ENCODE results near the gene SNRK.

Gene SNRK

GRCh38 chr3:43309372-43310305 is 23.3 kb downstream of the SNRK start:
- no peak for DNase-seq

DNA sequence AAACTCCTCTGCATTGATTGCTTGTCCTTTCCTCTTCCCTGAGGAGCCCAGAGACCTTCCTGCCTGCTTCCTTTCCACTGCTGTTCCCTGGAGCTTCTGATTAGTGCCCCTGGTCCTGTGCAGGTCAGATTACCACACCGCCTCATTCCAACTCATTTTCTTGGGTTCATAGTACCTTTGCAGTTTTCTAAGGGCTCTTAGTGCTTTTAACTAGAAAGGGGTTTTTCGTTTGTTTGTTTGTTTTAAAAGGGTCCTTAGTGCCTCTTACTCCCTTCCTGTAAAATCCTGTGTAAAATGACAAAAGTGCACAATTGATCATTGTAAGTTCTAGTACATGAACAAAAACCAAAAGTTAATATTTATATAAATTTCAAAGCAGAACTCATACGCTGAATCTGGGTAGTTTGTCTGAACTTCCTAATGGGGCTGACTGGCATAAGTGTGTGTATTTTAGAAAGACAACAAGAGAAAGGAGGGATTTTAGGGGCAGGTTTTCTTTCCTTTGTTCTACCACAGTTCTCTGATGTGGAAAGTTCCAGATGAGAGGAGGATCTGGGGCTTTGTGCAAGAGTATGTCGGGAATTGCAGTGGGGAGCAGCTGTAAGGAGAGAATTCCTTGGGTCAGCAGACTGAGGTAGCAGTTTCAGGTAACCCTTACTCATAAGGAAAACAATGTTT is 30.6 kb downstream of the SNRK start:
- no peak for DNase-seq

DNA sequence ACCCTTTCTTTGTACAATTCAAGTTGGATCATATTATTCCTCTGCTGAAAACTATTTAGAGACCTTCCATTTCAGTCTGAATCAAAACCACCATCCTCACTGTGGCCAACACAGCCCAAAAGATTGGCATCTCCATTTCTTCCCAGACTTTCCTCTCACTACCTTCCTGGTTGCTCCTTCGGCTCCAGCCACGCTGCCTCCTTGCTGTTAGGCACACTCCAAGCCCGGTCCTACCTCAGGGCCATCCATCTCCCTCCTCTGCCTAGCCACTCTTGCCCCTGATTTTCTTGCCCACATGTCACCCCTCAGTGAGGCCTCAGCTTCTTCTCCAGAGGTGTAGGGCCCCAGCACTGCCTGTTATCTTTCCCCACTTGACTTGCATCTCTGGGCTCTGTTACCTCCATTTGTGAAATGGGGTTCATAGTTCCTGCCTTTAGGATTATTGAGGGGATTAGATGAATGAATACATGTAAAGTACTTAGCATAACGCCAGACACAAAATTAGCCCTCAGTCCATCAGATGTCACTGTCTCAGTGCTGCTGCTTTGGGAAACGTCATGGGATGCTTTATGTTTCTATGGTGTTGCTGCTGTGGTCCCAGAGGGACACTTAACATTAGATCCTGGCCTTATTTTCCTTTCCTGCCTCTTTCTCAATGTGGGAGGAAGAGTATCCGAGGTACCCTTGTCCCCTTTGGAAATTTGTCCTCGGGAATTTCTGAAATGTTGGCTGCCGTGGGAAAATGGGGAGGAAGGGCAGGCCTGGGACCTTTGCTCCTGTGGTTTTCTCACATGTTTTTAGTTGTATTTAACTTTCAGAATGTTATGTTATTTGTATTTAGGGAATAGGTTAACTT is 31.3 kb downstream of the SNRK start:
- no peak for DNase-seq

- DNase-seq: no peak
Measured at GRCh38 chr3:43319376-43319775, 33.0 kb downstream of the SNRK start.

DNA sequence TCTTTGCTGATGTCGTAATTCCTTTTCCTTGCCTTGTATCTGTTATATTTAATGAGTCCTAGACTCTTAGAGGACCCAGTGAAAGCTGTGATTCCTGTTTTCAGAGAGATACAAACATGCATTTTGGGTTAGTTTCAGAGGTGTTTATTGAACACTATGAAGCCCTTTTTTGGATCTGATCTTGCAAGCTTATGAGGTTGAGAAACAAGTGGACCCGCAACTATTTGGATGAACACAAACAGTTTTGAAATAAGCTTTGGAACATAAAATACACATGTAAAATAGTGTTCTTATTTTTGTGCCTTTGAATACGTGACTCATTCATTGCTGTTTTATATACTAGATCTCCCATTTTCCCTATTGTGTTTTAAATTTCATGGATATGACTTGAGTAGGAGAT is 33.5 kb downstream of the SNRK start:
- DNase-seq: no peak

GRCh38 chr3:43320288-43320687 is 33.9 kb downstream of the SNRK start:
- DNase-seq: no peak

DNA sequence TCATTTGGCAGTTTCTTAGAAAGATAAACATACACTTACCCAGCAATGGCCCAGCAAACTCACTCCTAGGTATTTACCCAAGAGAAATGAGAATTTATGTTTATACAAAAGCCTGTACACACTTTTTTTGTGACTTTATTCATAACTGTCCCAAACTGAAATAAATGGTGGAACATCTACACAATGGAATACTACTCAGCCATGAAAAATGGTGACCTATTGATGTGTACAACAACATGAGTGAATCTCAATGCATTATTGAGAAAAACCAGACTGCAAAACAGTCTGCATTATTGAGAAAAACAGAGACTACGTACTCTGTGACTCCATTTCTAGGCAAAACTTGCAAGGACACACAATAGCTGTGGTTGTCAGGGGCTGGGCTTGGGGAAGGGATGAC is 37.2 kb downstream of the SNRK start:
- DNase-seq: no peak

DNA sequence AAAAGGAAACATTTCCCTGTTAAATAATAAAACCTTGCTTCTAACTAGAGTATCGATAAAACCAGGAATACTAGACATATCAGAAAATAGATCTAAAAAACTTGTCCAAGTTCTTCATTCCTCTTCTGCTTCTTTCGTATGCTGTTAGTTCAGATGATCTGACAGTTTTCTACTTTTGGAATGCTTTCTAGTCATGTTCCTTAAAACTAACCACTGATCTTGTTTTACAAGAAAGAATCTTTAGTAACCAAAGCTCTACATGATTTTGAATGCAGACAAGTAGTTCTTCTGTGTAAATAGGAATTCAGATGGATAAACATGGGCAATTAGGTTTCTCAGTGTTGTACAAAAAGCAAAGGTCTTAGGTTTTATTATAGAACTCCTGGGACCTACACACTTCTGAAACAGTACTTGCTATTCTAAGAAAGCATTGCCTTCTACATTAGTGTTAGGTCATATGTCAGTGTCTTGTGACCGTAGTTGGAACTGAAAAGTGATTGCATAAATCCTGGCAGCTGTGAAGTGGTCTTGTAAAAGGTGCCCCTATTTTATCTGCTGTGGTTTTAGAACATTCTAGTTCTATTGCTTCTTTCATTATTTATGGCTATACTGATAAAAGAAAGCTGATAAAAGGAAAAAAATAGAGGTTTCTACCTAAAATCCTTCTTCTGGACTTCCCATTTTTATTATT is 40.7 kb downstream of the SNRK start:
- DNase-seq: no peak

DNA sequence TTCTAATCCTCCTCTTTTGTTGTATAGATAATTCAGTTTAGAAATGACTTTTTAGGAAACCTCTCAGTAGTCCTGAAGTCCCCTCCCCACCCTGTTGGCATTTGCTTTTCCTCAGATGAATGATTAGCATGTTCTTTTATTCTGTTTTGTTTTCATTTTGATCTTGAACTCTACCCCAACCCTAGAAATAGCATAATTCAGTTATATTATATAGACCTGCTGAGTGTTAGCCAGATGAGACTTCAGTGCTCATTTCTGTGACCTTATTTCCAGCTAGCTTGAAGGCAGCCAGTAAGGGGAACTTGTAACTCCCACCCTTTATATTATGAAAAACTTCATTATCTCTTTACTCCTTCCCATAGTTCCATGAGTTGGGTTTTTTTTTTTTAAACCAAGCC is 41.2 kb downstream of the SNRK start:
- DNase-seq: no peak

DNA sequence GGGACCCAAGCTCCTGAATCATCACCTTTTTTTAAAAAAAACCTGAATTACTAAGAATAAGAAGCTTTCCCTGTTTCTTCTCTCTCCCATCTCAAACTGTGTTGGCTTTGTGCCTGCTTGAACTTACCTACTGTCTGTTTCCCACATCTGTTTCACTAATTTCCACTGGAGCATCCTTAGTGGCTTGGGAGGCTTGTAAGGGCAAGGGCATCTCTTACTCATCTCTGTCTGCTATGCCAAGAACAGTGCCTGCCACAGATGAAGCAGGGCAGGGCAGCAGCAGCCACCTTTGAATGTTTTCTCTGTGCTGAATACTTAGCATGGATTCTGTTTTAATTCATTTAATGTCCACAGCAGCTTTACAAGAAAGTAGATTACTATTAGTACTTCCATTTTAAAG is 42.3 kb downstream of the SNRK start:
- DNase-seq: no peak

- no peak for DNase-seq
Measured at GRCh38 chr3:43330981-43331380, 44.6 kb downstream of the SNRK start.

- DNase-seq: no peak
Measured at GRCh38 chr3:43331381-43331780, 45.0 kb downstream of the SNRK start.

DNA sequence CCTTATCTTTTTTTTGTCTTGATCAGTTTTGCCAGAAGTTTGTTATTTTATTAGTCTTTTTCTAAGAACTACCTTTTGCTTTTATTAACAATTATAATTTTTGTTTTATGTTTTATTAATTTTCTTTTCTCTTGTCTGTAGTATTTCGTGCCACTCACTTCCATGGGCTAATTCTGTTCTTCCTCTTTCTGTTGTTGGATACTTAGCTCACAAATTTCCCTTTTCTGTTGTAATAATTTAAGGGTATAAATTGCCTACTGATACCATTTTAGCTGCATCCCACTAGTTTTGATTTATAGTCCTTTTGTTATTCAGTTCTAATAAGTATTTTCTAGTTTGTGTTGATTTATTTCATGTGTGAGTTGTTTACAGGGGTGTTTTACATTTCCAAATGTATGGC is 48.6 kb downstream of the SNRK start:
- no peak for DNase-seq

GRCh38 chr3:43335799-43336198 is 49.5 kb downstream of the SNRK start:
- no peak for DNase-seq

DNA sequence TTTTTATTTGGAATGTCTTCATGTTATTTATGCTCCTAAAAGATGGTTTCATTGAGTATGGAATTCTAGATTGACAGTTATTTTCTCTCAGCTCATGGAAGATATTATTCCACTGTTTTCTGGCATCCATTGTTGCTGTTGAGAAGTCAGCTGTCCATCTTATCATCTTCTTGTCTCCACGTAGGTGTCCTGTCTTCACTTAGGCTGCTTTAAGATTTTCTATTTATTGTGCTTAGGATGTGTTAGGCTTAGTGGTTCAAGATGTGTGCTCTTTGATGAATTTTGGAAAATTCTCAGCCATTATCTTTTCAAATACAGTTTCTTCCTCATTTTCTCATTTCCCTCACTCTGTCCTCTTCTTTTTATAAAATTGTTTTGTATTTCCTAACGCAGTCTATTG is 52.0 kb downstream of the SNRK start:
- DNase-seq: no peak

- no peak for DNase-seq
Measured at GRCh38 chr3:43340403-43340802, 54.1 kb downstream of the SNRK start.

GRCh38 chr3:43341788-43342187 is 55.4 kb downstream of the SNRK start:
- no peak for DNase-seq

- DNase-seq: no peak
Measured at GRCh38 chr3:43343185-43343584, 56.8 kb downstream of the SNRK start.

- DNase-seq: no peak
Measured at GRCh38 chr3:43343815-43344214, 57.5 kb downstream of the SNRK start.

- DNase-seq: no peak
Measured at GRCh38 chr3:43344520-43344919, 58.2 kb downstream of the SNRK start.

DNA sequence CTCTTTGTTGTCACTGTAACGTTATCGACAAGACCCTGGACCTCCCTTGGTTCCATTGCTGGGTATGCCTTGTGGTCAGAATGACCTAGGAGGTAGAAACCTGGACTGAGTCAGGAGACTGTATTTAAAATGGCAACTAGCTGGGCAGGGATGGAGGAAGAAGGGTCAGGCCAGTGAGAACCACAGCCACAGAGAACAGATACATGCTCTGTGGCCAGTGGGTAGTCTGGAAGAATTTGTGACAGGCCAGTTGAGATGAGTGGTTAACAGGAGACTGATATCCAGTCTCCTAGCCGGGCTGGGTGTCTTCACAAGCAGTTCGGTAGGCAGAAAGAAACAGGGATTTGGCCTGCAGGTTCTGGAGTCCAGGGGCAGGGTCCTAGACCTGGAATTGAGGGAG is 58.9 kb downstream of the SNRK start:
- DNase-seq: no peak

DNA sequence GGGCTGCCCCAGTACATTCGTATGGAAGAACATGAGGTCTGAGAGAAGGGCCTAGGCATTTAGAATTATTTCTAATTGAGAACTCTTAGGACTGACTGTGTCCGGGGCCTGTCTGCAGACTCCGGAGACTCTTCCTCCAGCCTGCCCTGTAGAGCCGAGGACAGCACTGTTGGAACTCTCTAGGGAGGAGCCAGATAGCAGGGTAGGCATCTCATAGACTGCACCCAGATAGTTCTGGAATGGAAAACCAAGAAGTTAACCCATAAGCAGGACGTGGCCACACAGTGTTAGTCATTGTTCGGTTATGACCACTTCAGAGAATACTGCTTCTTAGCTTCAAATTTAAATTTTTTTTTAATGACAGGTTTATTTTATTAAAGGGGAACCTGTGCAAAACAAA is 59.5 kb downstream of the SNRK start:
- no peak for DNase-seq

Data from retina (tissue), 1 donor.